Measurements from ENCODE around the gene ALPK3.
"Not testable (repeated sequence)": the region's sequence is repeated elsewhere in the genome, so short reads cannot be mapped to it uniquely, and the experiment has no call there.

Gene ALPK3

DNA sequence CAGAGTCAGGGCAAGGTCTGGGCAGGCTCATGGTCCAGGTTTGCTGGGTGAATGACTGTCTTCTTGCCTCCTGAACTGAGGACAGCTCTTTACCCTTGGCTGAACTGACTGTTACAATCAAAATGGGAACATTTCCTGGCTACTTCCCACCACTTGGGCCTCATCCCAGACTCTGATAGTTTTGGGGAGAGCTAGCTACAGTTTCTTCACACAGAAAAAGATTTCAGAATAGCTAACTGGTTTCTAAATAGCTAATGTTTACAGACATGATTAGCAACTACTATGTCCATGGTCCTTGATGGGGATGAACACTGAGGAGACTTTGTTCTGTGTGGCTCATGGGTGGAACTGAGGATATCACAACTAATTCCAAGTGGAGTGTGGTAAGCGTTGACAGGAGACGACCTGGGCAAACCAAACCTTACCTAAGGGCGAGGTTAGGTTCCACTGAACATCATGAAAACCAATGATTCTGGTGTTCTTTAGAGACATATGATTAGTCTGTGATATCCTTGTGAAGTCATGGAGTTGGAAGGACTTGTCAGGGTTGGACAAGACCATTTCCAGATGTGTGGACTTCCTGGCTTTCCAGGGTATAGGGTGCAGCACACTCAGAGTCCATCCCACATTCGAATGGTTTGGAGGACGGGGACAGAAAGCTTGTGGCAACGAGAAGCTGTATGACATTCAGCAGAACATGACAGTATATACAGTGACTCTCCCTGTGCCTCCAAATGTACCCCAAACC, 7.3 kb downstream of the ALPK3 start:
- no peak for DNase-seq

GRCh38 chr15:84826369-84826823, 9.2 kb downstream of the ALPK3 start:
- DNase-seq = no peak

GRCh38 chr15:84827246-84827645, 10.1 kb downstream of the ALPK3 start:
- no peak for DNase-seq

DNA sequence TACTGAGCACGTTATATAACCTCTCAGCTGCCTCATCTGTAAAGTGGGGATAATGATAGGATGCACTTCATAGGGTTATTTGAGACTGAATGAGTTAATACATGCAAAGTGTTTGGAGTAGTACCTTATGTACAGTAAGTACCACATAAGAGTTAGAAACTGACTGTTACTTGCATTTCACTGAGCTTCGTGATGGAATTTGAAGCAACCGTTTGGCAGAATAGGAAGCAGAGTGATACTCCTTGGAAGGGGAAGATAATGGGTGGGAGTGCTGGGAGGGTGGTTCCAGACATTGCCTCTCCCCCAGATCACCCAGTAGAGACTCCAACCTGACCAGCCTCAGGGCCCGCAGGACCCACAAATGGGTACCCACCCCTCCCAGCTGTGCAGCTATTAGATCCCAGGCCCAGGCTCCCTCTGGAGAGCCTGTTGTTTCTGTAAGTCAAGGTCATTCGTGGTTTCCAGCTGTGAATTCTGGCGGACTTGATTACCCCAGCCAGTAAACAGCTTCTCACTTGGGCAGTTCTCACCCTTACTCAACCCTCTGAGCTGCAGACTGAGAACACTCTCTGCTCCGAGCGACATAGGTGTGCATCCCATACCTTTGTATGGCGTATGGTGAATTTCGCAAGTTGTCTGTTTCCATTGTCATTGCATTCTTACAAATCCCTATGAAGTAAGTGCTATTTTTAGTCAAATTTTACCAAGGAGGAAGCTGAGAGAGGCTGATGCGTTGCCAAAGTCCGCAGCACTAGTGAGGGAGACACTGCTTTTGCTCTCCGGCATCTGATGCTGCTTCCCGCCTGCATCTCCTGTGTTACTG, 11.1 kb downstream of the ALPK3 start:
- no peak for DNase-seq

GRCh38 chr15:84829428-84829827, 12.3 kb downstream of the ALPK3 start:
- no peak for DNase-seq

- no peak for DNase-seq
Measured at GRCh38 chr15:84830036-84830435, 12.9 kb downstream of the ALPK3 start.

- DNase-seq = no peak
Measured at GRCh38 chr15:84831028-84831427, 13.9 kb downstream of the ALPK3 start.

DNA sequence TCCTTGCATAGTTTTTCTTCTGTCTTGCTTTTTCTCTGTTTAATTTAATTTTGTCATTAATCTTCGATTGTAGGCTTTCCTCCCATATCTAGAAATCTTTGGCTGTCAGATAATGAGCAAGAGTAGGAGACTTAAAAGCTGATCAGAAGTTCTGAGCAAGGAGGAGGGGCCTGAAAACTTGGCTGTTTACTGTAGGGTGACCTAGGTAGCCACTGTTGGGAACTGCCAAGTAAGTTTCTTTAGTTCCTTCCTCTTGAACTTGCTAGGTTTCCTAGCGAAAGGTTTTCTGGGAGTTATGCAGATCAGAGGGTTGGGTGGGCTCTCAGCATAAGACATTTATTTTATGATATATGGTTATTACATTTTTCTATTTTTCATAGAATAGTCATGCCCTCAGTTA, 14.5 kb downstream of the ALPK3 start:
- no peak for DNase-seq

DNA sequence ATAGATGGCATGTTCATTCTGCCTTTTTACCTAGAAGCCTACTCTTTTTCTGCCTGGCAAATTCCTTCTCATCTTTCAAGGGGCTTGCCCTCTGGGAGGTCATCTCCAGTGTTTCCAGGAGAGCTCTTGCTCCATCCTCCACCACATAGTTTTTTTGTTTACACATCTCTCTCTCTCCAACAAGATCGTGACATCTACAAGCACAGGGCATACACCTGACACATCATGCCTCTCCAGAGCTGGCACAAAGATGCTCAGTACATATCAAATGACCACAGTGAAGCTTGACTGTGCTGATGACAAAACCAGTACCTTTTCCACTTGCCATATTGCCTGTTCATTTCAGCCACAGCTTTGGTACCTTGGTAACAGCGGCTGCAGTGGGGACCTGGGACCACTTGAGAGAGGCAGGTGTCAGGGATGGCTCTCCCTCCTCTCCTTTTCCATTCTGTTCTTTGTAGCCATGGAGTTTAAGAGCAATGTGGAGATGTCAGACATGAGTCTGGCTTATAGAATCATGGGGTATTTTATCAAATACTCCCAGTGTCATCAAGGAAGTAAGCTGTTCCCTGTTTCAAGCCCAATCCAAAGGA, 15.4 kb downstream of the ALPK3 start:
- no peak for DNase-seq

- no peak for DNase-seq
Measured at GRCh38 chr15:84833447-84834228, 16.5 kb downstream of the ALPK3 start.

DNA sequence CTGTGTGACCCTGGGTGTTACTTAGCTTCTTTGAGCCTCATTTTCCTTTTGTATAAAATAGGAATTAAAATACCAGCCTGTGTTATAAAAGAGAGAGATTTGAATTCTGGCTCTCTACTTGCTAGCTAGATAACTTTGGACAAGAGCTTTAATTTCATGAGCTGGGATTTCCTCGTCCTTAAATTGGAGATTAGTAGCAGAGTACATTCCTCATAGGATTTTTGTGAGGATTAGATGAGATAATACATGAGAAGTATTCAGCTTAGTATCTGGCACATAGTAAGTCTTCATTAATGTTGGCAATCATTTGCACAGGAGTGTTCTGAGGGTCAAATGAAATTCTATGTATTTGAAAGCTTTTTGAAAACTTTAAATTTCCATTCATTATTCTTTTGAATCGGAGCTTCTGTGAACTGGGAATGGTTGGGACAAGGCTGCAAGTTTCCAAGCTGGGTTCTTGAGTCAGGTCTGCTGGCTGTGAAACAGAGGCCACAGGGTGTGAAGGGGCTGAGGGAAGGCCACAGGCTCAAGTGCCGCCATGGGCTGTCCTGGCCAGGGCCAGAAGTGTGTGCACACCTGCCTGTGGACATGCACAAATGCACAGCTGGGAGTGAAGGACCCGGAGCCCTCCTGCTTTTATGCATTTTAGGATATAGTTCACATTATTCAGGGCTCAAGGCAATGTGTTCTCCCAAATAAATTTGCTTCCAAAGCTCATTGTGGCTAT, 17.2 kb downstream of the ALPK3 start:
- DNase-seq = no peak

DNA sequence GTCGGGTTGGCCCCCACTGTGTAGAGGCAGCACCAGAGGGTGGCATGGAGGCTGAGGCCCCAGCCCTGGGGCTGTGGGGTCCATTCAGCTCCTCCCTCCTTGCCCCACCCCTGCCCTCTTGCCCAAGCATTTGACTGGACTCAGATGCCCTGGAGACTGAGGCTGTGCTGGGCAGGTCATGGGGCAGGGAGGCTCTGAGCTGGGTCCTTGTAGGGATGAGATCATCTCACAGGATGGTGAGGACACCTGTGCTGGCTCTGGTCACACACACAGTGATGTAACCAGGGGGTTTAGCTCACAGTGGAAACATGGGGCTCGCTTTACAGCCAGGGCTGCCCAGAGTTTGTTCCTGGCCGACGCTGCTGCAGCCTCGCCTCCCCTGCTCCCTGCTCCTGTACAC, 17.8 kb downstream of the ALPK3 start:
- no peak for DNase-seq

DNA sequence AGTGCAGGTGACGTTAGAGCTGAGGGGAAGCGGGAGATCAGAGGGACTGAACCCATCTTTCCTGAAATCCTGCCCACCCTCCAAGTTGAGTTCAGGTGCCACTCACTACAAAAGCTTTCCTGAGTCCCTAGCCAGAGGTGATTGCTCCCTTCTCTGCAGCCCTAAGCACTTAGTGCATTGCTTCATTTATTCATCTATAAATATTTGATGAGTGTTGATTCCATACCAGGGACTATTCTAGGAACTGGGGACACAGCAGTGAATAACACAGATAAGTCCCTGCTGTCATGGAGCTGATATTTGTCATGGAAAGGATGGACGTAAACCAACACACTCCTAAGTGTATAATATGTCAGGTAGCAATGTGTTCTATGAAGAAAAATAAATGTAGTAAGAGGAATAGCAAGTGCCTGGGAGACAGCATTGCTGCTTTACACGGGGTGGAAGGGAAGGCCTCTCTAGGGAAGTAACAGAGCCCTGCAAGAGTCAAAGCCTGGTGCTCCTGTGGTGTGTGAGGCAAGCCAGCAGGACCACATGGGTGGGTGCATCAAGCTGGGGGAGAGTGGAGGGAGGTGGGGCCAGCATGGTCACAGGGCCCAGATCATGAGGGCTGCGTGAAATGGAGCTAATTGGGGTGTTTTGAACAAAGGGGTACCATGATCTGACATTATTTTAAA, 18.6 kb downstream of the ALPK3 start:
- DNase-seq = no peak

- DNase-seq = no peak
Measured at GRCh38 chr15:84836844-84837243, 19.7 kb downstream of the ALPK3 start.

GRCh38 chr15:84839714-84840113, 22.6 kb downstream of the ALPK3 start:
- DNase-seq = no peak

DNA sequence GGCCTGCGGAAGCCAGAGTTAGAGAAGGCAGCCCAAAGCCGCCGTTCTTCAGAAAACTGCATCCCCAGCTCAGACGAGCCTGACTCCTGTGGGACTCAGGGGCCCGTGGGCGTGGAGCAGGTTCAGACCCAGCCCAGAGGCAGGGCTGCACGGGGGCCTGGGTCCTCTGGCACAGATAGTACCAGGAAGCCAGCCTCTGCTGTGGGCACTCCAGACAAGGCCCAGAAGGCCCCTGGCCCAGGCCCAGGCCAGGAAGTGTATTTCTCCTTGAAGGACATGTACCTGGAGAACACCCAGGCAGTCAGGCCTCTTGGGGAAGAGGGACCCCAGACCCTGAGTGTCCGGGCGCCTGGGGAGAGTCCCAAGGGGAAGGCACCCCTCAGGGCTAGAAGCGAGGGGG, 23.1 kb downstream of the ALPK3 start:
- DNase-seq = no peak

DNA sequence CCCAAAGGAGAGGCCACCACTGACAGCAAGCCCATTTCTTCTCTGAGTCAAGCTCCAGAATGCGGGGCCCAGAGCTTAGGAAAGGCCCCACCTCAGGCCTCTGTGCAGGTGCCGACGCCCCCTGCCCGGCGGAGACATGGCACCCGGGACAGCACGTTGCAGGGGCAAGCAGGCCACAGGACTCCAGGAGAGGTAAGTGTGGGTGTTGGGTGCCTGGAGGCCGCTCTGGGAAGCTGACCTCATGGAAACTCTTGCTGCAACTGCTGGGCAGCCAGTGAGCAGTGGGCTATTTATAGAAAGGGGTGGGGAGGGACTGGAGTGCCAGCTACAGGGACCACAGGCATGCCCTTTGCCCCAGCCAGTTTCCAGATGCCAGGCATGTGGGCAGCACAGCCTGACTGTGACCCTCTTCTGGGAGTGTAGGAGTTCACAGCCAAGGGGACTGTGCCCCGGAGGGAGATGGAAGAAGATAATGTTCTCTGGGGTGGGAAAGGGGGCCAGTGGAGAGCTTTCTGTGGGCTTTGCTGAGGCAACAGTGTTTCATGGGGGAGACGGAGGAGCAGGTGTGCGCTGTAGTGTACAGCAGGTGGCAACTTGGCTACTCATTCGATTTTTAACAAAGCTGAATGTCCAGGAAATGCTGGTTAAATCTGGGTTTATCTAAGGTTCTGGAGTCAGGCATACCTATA, 23.7 kb downstream of the ALPK3 start:
- no peak for DNase-seq

- DNase-seq = no peak
Measured at GRCh38 chr15:84842781-84843180, 25.6 kb downstream of the ALPK3 start.

DNA sequence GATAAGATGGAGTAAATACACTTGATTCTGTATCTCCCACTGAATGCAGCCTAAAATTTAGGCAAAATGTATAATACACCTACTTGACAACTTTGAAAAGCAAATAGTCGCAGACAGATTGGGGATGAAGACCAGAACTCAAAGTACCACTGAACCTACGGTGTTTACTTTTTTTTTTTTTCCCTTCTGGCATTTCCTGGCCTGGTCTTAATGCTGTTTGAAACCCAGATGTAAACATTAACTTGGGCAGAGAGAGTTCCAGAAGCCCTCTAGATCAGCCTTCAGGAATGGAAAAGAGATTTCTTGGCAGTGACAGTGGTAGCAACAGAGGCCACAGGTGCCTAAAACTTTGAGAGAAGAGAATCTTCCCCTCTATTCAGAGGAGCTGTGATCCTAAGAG, 27.8 kb downstream of the ALPK3 start:
- DNase-seq = no peak

DNA sequence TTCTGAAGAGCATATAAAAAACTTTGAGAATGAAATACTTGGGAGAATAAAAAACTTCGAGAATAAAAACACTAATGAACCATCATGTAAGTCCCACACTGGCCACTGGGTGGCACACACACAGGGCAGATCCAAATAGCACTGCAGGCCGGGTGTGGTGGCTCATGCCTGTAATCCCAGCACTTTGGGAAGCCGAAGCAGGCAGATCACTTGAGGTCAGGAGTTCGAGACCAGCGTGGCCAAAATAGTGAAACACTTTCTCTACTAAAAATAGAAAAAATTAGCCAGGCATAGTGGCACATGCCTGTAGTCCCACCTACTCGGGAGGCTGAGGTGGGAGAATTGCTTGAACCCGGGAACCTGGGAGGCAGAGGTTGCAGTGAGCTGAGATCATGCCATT, 28.5 kb downstream of the ALPK3 start:
- not testable (repeated sequence) for DNase-seq

DNA sequence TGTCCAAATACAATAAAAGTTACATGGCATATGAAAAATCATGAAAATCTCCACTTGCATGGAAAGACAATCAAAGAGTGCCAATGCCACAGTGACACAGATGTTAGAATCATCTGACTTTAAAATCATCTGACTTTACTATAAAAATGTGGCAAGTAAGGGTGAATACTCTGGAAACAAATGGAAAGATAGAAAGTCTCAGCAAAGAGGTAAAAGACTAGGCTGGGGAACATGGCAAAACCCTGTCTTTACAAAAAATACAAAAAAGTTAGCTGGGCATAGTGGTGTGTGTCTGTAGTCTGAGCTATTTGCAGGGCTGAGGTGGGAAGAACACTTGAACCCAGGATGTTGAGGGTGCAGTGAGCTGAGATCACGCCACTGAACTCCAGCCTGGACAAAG, 29.1 kb downstream of the ALPK3 start:
- no peak for DNase-seq

Data from cerebellar nuclear complex (tissue), 1 donor.